ENCODE measurements around the gene GPR15. TPM values are rescaled to one million over a fixed set of nuclear protein-coding genes. Genes with fewer than 3 reads are reported as not detected.

GPR15 gene
- total and polyA plus RNA-seq, 2 experiments from 2014 or later, result not detected

DNA sequence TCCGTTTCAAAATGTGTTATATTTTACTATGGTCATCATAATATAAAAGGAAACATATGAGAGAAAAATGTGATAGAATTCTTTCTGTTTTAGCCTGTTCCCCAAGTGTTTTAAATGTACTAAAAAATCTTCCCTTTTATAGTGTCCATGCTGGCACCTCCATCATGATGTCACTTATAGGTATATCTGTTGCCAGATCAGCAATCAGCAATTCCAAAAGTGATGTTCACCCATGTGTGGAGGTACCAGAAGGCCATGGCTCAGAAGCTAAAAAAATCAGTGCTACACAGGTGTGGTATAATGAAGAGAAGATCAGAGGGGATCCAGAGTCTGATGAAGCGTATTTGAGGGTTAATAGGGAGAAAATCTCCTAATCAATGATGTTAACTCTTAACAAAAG is 1.1 kb upstream of the GPR15 start:
- Histone ChIP-seq H3K27me3 (replicated peaks; ENCODE audit: insufficient read depth) (peaks cover 18% of the 10 kb centered on the region; the same call in 1 of the 2 replicates), H3F3A (ENCODE audit: insufficient read depth) (no peaks in the 10 kb centered on the region), H3K27ac (no peak overlapping the region), H3K9ac (no peak overlapping the region), H3K79me2 (ENCODE audit: insufficient read depth) (no peaks in the 10 kb centered on the region), H3K36me3 (ENCODE audit: low read depth) (no peaks in the 10 kb centered on the region), H3K4me3 (no peak overlapping the region), H4K20me1 (ENCODE audit: insufficient read depth) (no peaks in the 10 kb centered on the region), H2AFZ (no peak overlapping the region), H3K4me1 (ENCODE audit: insufficient read depth) (no peaks in the 10 kb centered on the region), H3K9me2 (ENCODE audit: insufficient read depth) (no peaks in the 10 kb centered on the region), H3K9me3 (ENCODE audit: low read depth) (no peaks in the 10 kb centered on the region), H3K4me2 (ENCODE audit: unreplicated experiment) (no peak overlapping the region)
- in situ Hi-C loops (cut with MboI), result no loop called here
- DNase-seq, result no peak
- TF ChIP-seq EZH2phosphoT487 (IDR thresholded peaks at IDR 0.05; ENCODE audit: insufficient read depth, low read depth), result no peak
- no peak for TF ChIP-seq EZH2 (IDR thresholded peaks at IDR 0.05; ENCODE audit: insufficient read depth, poor library complexity, severe bottlenecking)
- WGBS, 2 experiments (ENCODE audit: low coverage in 1 of 2, low lambda C conversion rate in 2 of 2, missing lambda C conversion rate in 2 of 2), result 31 to 36% methylated on average over 2 of the region's 2 CpGs

DNA sequence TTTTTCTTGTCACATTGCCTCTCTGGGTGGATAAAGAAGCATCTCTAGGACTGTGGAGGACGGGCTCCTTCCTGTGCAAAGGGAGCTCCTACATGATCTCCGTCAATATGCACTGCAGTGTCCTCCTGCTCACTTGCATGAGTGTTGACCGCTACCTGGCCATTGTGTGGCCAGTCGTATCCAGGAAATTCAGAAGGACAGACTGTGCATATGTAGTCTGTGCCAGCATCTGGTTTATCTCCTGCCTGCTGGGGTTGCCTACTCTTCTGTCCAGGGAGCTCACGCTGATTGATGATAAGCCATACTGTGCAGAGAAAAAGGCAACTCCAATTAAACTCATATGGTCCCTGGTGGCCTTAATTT is 478 bp downstream of the GPR15 start:
- Histone ChIP-seq H3F3A (ENCODE audit: insufficient read depth) (no peaks in the 10 kb centered on the region), H3K4me2 (ENCODE audit: unreplicated experiment) (no peak overlapping the region), H3K79me2 (ENCODE audit: insufficient read depth) (no peaks in the 10 kb centered on the region), H3K36me3 (ENCODE audit: low read depth) (no peaks in the 10 kb centered on the region), H3K9ac (no peak overlapping the region), H3K27ac (no peak overlapping the region), H2AFZ (no peak overlapping the region), H3K4me3 (no peak overlapping the region), H3K27me3 (replicated peaks; ENCODE audit: insufficient read depth) (peaks cover 18% of the 10 kb centered on the region; the same call in 1 of the 2 replicates), H3K9me3 (ENCODE audit: low read depth) (no peaks in the 10 kb centered on the region), H3K4me1 (ENCODE audit: insufficient read depth) (no peaks in the 10 kb centered on the region), H4K20me1 (ENCODE audit: insufficient read depth) (no peaks in the 10 kb centered on the region), H3K9me2 (ENCODE audit: insufficient read depth) (no peaks in the 10 kb centered on the region)
- TF ChIP-seq EZH2 (IDR thresholded peaks at IDR 0.05; ENCODE audit: insufficient read depth, poor library complexity, severe bottlenecking) (no peak), EZH2phosphoT487 (IDR thresholded peaks at IDR 0.05; ENCODE audit: insufficient read depth, low read depth) (no peak)
- in situ Hi-C loops (cut with MboI), result no loop called here
- no peak for DNase-seq
- 47 to 57% methylated on average over 5 of the region's 5 CpGs for WGBS, 2 experiments (ENCODE audit: low coverage in 1 of 2, low lambda C conversion rate in 2 of 2, missing lambda C conversion rate in 2 of 2)

DNA sequence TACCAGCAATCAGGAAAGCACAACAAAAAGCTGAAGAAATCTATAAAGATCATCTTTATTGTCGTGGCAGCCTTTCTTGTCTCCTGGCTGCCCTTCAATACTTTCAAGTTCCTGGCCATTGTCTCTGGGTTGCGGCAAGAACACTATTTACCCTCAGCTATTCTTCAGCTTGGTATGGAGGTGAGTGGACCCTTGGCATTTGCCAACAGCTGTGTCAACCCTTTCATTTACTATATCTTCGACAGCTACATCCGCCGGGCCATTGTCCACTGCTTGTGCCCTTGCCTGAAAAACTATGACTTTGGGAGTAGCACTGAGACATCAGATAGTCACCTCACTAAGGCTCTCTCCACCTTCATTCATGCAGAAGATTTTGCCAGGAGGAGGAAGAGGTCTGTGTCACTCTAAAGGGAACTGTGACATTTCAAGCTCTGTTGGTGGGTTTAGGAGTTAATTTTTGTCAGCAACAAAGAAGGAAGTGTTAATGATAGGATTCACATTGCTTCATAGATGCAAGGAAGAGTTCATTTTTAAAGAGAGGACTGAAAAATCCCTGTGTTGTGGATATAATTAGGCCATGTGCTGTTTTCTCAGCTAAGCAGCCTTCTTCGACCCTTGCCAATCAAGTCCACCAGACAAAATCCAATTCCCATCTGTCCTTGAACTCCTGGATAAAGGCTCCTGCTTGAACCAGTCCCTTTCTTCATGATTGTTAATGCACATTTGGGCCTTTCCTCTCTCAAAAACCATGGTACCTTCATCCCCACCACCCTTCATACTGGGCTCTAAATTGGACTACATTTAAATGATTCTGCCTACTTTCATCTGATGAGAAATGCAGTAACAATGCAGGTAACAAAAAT is 1.2 kb downstream of the GPR15 start:
- 79 to 82% methylated on average over 6 of the region's 6 CpGs for WGBS, 2 experiments (ENCODE audit: low coverage in 1 of 2, low lambda C conversion rate in 2 of 2, missing lambda C conversion rate in 2 of 2)
- in situ Hi-C loops (cut with MboI), result no loop called here

DNA sequence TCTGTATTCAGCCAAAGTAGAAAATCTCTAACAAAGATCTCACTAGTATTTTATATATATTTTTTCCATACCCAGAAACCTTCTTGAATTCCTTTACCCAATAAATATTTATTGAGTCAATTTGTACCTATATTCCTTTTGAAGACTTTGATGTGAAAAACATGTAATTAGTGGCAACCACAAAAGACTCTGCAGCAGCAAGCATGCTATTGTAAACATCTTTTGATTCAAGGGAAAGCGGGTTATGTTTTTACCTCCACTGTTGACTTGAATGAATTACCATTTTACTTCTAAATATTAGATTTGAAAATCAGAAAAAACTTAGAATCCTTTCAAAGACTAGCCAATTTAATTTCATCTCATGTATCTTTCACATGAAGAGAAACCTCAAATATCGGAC is 2.4 kb downstream of the GPR15 start:
- H3K9me3 ChIP-seq (ENCODE audit: low read depth), result no peaks in the 10 kb centered on the region
- H3K9me2 ChIP-seq (ENCODE audit: insufficient read depth), result no peaks in the 10 kb centered on the region
- DNase-seq, result no peak
- no peaks in the 10 kb centered on the region for H3K79me2 ChIP-seq (ENCODE audit: insufficient read depth)
- H3K4me1 ChIP-seq (ENCODE audit: insufficient read depth), result no peaks in the 10 kb centered on the region
- H3K27ac ChIP-seq, result no peak overlapping the region
- in situ Hi-C loops (cut with MboI), result no loop called here
- no peaks in the 10 kb centered on the region for H3K36me3 ChIP-seq (ENCODE audit: low read depth)
- no peak overlapping the region for H3K4me2 ChIP-seq (ENCODE audit: unreplicated experiment)
- H3F3A ChIP-seq (ENCODE audit: insufficient read depth), result no peaks in the 10 kb centered on the region
- 95 to 98% methylated on average over 2 of the region's 2 CpGs for WGBS, 2 experiments (ENCODE audit: low coverage in 1 of 2, low lambda C conversion rate in 2 of 2, missing lambda C conversion rate in 2 of 2)
- TF ChIP-seq EZH2 (IDR thresholded peaks at IDR 0.05; ENCODE audit: insufficient read depth, poor library complexity, severe bottlenecking) (no peak), EZH2phosphoT487 (IDR thresholded peaks at IDR 0.05; ENCODE audit: insufficient read depth, low read depth) (no peak)
- H3K9ac ChIP-seq, result no peak overlapping the region
- no peak overlapping the region for H2AFZ ChIP-seq
- H3K4me3 ChIP-seq, result no peak overlapping the region
- H4K20me1 ChIP-seq (ENCODE audit: insufficient read depth), result no peaks in the 10 kb centered on the region
- peaks cover 13% of the 10 kb centered on the region; the same call in 1 of the 2 replicates for H3K27me3 ChIP-seq (replicated peaks; ENCODE audit: insufficient read depth)

More for the DNA sequence above, 1.2 kb downstream of the GPR15 start:
- H3K9ac ChIP-seq, result no peak overlapping the region
- no peak overlapping the region for H3K4me2 ChIP-seq (ENCODE audit: unreplicated experiment)
- no peaks in the 10 kb centered on the region for H4K20me1 ChIP-seq (ENCODE audit: insufficient read depth)
- no peaks in the 10 kb centered on the region for H3K9me3 ChIP-seq (ENCODE audit: low read depth)
- no peak overlapping the region for H2AFZ ChIP-seq
- no peak for TF ChIP-seq EZH2phosphoT487 (IDR thresholded peaks at IDR 0.05; ENCODE audit: insufficient read depth, low read depth)
- no peak for TF ChIP-seq EZH2 (IDR thresholded peaks at IDR 0.05; ENCODE audit: insufficient read depth, poor library complexity, severe bottlenecking)
- no peaks in the 10 kb centered on the region for H3K79me2 ChIP-seq (ENCODE audit: insufficient read depth)
- no peaks in the 10 kb centered on the region for H3K4me1 ChIP-seq (ENCODE audit: insufficient read depth)
- no peaks in the 10 kb centered on the region for H3K9me2 ChIP-seq (ENCODE audit: insufficient read depth)
- no peak for DNase-seq
- no peaks in the 10 kb centered on the region for H3F3A ChIP-seq (ENCODE audit: insufficient read depth)
- no peak overlapping the region for H3K27ac ChIP-seq
- peaks cover 18% of the 10 kb centered on the region; the same call in 1 of the 2 replicates for H3K27me3 ChIP-seq (replicated peaks; ENCODE audit: insufficient read depth)
- no peaks in the 10 kb centered on the region for H3K36me3 ChIP-seq (ENCODE audit: low read depth)
- H3K4me3 ChIP-seq, result no peak overlapping the region
